Measurements from ENCODE around the gene TOX4. TPM values are rescaled to one million over a fixed set of nuclear protein-coding genes. Genes with fewer than 3 reads are reported as not detected.

Gene TOX4
- total and polyA plus RNA-seq, 2 of the 4 experiments (the other 2 are of a cell fraction) = 26.7 to 56.6 TPM

- H2BK20ac ChIP-seq (ENCODE audit: low read depth, low read length) = no peak overlapping the region
- peak overlapping the region; percentile 69; the same call in 1 of the 2 replicates for H3K4me2 ChIP-seq (ENCODE audit: low read depth, low read length)
These were observed 21.4 kb upstream of the TOX4 start for GRCh38 chr14:21455592-21455911.

More at GRCh38 chr14:21455592-21455911, 21.4 kb upstream of the TOX4 start:
- peak overlapping the region; percentile 8 to 92; a peak in 3 of 4 replicates for H4K8ac ChIP-seq (ENCODE audit: low read depth in 2 of 2, low read length in 2 of 2)
- peak overlapping the region; percentile 31 for H2BK5ac ChIP-seq (ENCODE audit: low read depth, low read length, poor library complexity, severe bottlenecking)
- TF ChIP-seq SMC3 (IDR thresholded peaks at IDR 0.05; ENCODE audit: low read depth, low read length) = no peak
- no peak for TF ChIP-seq CTCF (conservative IDR thresholded peaks at IDR 0.05; ENCODE audit: low read depth, low read length)
- TF ChIP-seq BHLHE40 (IDR thresholded peaks at IDR 0.05; ENCODE audit: low read depth, low read length) = no peak
- TF ChIP-seq NFE2L2 (IDR thresholded peaks at IDR 0.05; ENCODE audit: low read depth, low read length) = no peak
- H3K4me1 ChIP-seq (ENCODE audit: control insufficient read depth, insufficient read depth, low read length) = no peaks in the 10 kb centered on the region; the same call in 1 of the 2 replicates
- 0 out of 2 replicates have a peak overlapping the region, but pooled peaks have one; percentile 6 for H2AK5ac ChIP-seq (ENCODE audit: low read depth, low read length)
- H4K20me1 ChIP-seq (ENCODE audit: insufficient read depth, low read length) = no peaks in the 10 kb centered on the region; the same call in none of the 2 replicates
- ChIA-PET CTCF (interaction anchor here (0.6 to 1.8 kb wide), 5 partner anchors 12 to 337 kb away, joined by 3 to 8 read pairs (median 3); no protein-coding TSS in a partner anchor), POLR2A (ENCODE audit: unreplicated experiment) (interaction anchor here (0.9 to 1.0 kb wide), 2 partner anchors 12 to 19 kb away, joined by 3 read pairs; no protein-coding TSS in a partner anchor)
- in situ Hi-C loops (cut with MboI; ENCODE audit: low sequenced_read_pairs) = no loop called here
- dilution Hi-C loops (cut with HindIII; ENCODE audit: low sequenced_read_pairs, unreplicated experiment) = no loop called here
- ATAC-seq (ENCODE audit: low read depth) (peak; percentile 33), DNase-seq (no peak)
- peak overlapping the region; percentile 75 for H3K4ac ChIP-seq (ENCODE audit: low read depth, low read length)
- H3K4me3 ChIP-seq (ENCODE audit: insufficient read depth, low read depth, low read length) = peak overlapping the region; percentile 81
- no peak overlapping the region for H2BK15ac ChIP-seq (ENCODE audit: low read depth, low read length)
- no peaks in the 10 kb centered on the region for H3K9me3 ChIP-seq (ENCODE audit: control insufficient read depth, insufficient read depth, low read length)
- peak overlapping the region; percentile 47 for H3K23ac ChIP-seq (ENCODE audit: low read depth, low read length)
- intact Hi-C loops (cut with micrococcal nuclease) = loop anchor here (5.0 kb wide), 1 partner anchor 257 kb away; no protein-coding TSS in a partner anchor
- peak overlapping the region; percentile 81 for H3K9ac ChIP-seq (ENCODE audit: low read depth, low read length)
- H2BK120ac ChIP-seq (ENCODE audit: low read depth, low read length) = no peak overlapping the region
- peak overlapping the region; percentile 84; the same call in 1 of the 2 replicates for H3K14ac ChIP-seq (replicated peaks; ENCODE audit: low read depth, low read length)
- H4K91ac ChIP-seq (ENCODE audit: insufficient read depth, low read depth, low read length) = 0 out of 2 replicates have a peak overlapping the region, but pooled peaks have one; percentile 20
- peak overlapping the region; percentile 99 for H2AFZ ChIP-seq (replicated peaks; ENCODE audit: low read length, poor library complexity)
- peak overlapping the region; percentile 65 for H3K56ac ChIP-seq (ENCODE audit: extremely low read depth, insufficient read depth, low read length)
- H2AK9ac ChIP-seq (replicated peaks; ENCODE audit: low read depth, low read length, poor library complexity) = peak overlapping the region; percentile 91
- H3K27me3 ChIP-seq (ENCODE audit: control insufficient read depth, insufficient read depth, low read length) = no peaks in the 10 kb centered on the region
- no peaks in the 10 kb centered on the region; the same call in 1 of the 2 replicates for H3K9me1 ChIP-seq (ENCODE audit: insufficient read depth, low read length)
- peak overlapping the region; percentile 60 for H3K27ac ChIP-seq (ENCODE audit: insufficient read depth, low read length)
- no CpG with 5 or more reads among the region's 17 CpGs for WGBS, 2 experiments (ENCODE audit: extremely low coverage in 2 of 2, insufficient read length in 1 of 2)
- H3K79me1 ChIP-seq (ENCODE audit: low read depth in 1 of 2, low read length in 2 of 2) = peaks cover 6 to 26% of the 10 kb centered on the region in 2 experiments; a peak in 3 of 4 replicates
- peak overlapping the region; percentile 50 for H4K5ac ChIP-seq (ENCODE audit: low read depth, low read length)
- H3K18ac ChIP-seq (ENCODE audit: low read depth, low read length) = no peak overlapping the region
- no peaks in the 10 kb centered on the region for H3K36me3 ChIP-seq (ENCODE audit: control insufficient read depth, insufficient read depth, low read length)
- no TSS peak for BruUV-seq (replicated peaks)

All from IMR-90 (cell line).